ENCODE results near the gene B4GALT4.

Gene B4GALT4

DNA sequence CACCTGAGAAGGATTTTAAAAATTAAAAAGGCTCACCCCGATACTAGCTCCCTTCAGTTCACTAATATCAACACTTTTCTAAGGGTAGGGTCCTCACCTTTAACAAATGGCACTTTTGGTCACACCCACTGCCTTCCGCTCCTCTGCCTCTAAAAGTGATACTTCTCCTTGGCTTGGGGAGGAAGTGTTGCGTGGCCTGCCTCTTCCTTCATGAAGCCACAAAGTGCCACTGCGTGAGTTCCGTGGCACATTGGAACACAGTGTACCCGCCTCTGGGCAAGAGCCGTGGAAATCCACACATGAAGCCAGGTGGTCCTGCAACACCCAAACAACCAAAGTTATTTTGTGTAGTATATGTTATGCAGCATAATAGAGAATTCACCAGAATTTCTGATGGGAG lies 3.9 kb downstream of the B4GALT4 start:
- peak; percentile 42 for DNase-seq

DNA sequence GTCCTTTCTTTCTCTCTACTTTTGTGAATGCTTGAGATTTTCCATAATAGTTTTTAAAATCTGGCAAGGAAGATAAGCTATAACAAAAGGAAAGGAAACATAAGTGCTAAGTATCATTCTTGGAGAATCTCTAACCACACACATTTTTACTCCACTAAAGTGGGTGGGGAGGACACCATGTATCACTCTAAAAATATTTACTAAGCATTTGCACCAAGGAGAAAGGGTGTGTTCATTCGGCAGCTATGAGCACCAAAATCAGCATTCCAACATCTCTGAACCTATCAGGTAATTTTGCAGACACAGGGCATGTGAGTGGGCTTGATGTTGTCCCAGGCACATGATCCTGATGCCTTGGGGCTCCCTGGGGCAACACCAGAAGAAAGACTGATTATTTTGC lies 5.5 kb downstream of the B4GALT4 start:
- no peak for DNase-seq

GRCh38 chr3:119234610-119235009 lies 6.1 kb downstream of the B4GALT4 start:
- no peak for DNase-seq

- no peak for DNase-seq
Observed at GRCh38 chr3:119230745-119231144, 9.9 kb downstream of the B4GALT4 start.

DNA sequence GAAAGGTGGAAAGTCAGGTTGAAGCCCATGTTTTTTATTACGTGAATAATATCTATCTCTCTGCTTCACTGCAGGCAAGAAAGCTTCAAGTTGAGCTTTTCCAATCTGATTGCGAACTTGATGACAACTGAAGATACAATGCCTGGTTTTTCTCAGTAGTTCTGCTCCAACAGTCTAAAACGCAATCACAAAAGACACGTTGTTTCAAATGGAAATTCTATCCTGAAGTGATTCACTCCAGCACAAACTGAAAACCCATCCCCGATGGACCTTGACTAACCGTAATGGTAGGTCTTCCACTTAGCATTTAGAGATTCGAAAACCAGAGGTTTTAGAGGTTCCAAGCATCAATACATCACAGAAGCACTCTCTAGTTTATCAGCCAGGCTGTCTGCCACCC lies 10.6 kb downstream of the B4GALT4 start:
- no peak for DNase-seq

DNA sequence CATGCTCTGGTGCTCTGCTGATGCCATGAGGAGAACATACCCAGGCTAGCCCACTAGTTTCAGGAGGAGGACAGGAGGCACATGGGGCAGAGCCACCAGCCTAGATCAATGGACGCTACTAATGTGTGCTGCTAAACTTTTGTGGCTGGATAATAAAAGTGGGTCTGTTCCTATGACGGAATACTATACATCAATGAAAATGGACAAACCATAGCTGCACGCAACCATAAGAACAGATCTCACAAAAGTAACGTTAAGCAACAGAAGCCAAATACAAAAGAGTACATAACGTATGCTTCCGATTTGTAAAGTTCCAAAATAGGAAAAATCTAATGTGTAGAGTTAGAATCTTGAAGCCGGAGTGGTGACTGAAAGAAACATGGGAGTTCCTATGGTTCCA lies 11.5 kb downstream of the B4GALT4 start:
- no peak for DNase-seq

DNA sequence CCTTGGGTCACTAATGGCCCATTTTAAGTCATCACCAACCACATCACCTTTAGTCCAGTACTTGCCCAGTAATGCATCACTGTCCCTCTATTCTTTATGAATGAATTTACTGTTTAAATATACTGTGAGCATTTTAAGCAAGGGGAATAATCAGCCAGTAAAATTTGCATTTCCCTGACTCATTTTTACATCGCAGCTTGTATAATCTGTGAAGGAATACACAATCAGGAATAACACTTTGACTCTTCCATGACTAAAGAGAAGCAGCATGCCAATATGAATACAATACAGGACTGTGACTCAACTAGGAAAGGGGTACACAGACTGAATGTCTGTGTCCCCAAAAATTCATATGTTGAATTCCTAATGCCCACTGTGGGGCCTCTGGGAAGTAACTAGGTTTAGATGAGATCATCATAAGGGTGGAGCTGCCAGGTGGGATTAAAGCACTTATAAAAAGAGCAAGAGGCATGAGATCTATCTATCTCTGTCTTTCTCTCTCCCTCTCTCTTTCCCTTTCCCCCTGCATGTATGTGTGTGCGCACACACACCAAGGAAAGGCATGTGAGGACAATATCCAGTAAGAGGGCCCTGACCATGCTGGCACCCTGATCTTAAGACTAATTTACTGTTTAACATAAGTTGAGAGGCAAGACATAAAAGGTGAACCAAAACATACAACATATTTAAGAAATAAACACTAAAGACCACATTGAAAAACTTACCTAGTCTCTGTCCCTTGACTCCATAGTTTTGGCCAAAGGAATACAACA lies 12.1 kb downstream of the B4GALT4 start:
- DNase-seq, result no peak

GRCh38 chr3:119227070-119227850 lies 13.4 kb downstream of the B4GALT4 start:
- DNase-seq, result no peak

GRCh38 chr3:119225121-119225520 lies 15.6 kb downstream of the B4GALT4 start:
- no peak for DNase-seq

DNA sequence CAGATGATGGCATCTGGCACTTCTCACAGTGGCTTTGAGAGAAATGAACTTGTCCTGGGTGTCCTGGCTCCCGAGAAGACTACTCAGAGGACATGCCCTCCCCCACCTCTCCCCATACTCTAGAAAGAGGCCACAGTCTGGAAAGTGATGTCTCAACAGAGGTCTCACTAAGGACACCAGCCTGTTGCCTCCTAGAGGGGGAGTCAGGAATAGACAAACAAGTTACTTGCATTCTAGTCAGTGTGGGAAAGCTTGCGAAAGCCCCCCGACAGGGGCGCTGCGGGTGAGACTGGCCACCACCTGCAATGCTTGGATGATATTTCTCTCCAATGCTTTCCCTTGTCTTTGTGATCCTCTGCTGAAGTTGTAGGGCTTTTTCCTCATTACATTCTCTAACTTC lies 17.2 kb downstream of the B4GALT4 start:
- DNase-seq, result no peak

DNA sequence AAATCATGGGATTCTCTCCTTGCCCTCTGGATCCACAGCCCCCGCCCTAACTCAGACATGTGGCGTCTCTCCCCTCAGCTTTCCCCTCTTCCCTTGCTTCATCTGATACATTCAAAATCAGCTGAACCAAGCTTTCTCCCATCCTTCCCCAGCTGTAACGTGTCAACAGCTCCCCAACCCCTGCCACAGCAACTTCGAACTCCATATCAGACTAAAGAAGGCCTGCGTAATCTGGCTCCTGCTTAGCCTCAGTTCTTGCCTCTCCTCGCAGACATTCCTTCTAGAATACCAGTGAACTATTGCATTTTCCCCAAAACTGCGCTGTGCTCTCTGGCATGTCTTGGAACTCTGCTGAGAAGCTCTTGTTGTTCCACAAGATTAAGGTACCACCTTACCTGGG lies 18.3 kb downstream of the B4GALT4 start:
- no peak for DNase-seq

- DNase-seq, result no peak
Observed at GRCh38 chr3:119221779-119222320, 18.8 kb downstream of the B4GALT4 start.

- no peak for DNase-seq
Observed at GRCh38 chr3:119220970-119221667, 19.6 kb downstream of the B4GALT4 start.

- no peak for DNase-seq
Observed at GRCh38 chr3:119220198-119220597, 20.5 kb downstream of the B4GALT4 start.

DNA sequence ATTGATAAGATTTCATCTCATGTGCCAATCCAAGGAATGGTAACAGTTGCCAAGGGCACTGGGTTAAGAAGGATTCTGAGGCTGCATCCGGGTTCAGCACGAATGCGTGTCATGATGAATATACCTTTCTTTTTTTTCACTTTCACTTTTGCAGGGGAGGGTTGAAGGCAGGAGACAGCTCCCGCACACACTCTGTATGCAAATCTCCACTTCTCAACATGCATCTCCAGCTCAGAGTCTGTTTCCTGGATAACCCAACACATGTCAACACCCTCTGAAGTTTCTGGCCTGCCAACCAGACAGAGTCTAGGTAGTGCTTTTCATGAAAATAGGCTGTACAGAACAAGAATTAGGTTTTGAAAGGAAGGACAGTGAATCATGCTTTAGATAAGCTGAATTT lies 21.6 kb downstream of the B4GALT4 start:
- DNase-seq, result peak; percentile 45

GRCh38 chr3:119211803-119212202 lies 28.9 kb downstream of the B4GALT4 start:
- DNase-seq, result no peak

GRCh38 chr3:119211193-119211592 lies 29.5 kb downstream of the B4GALT4 start:
- DNase-seq, result no peak

GRCh38 chr3:119207512-119207875 lies 33.2 kb downstream of the B4GALT4 start:
- no peak for DNase-seq

DNA sequence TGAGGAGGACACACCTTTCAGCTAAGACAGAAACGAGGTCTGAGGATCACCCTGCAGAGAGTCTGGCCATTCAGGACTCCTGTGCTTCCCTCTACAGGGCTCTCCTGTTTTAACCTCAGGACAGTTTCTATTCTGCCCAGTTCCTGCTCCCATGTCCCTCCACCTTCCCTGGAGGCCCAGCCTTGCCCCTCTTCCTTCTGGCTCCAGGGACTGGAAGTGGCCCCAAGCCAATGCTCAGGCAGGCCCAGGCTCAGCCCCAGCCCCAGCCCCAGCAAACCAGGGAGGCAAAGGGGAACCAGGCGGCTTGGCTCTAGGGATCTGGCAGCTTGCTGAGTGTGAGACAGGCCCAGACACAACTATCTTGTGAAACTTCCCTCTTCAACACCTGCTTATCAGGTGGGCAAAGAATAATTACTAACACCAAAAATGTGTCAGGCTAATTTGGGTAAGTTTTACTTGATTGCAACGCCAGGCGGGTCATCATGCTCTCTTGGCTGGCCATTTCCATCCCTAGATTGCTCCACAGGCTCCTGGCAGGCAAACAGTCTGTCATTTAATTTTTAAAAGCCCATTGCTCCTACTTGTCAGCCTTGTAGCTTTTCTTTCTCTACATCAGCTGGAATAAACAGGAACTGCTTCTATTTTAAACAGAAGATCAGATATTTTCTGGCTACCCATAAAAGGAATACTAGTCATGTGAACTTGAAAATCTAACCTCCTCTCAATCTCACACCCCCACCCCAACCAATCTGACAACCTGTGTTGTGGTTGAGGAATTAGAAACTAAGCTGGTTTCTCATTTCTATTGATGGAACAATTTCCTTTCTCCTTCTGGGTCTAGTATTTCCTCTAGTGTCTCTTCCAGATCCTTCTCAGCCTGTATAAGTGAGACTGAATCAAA lies 33.8 kb downstream of the B4GALT4 start:
- peak; percentile 2 for DNase-seq

DNA sequence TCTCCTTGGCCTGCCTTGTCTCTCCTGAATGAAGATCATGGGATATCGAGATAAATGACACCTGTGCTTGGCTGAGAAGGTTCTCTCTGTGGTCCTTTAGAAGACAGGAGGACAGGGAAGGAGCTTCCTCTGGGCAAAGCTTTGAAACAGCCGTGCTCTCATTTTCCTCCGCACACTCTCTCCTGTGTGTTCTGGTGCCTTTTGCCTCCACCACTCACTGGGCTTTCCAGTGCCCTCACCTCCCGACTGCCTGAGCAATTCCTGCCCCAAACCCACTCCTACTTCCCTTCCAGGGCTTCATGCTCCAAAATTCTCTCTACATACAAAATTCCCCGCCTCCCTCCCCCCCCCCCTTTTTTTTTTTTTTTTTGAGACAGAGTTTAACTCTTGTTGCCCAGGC lies 35.0 kb downstream of the B4GALT4 start:
- no peak for DNase-seq

GRCh38 chr3:119205209-119205608 lies 35.5 kb downstream of the B4GALT4 start:
- no peak for DNase-seq

- DNase-seq, result no peak
Observed at GRCh38 chr3:119195911-119196310, 44.8 kb downstream of the B4GALT4 start.

GRCh38 chr3:119195151-119195476 lies 45.6 kb downstream of the B4GALT4 start:
- no peak for DNase-seq
